IPS DF 6.9 (cell line): Measurements from ENCODE around the gene VSNL1.
A peak's percentile ranks its signal among the peaks of the same experiment; 100 is the strongest.

Experiments used
- DNase-seq: peaks from one replicate; pipeline ENCODE4 v3.0.0-alpha.2; 2013; ENCODE audit warnings: low read depth, low spot score
- H3K27ac ChIP-seq: one replicate; pipeline ENCODE4 v1.5.1; 2013; ENCODE audit warnings: low read length, control low read depth
- H3K27me3 ChIP-seq: 2 replicates; pipeline ENCODE4 v1.6.1; 2013; ENCODE audit warnings: mild to moderate bottlenecking, low read length; ENCODE audit not compliant: control insufficient read depth, insufficient read depth
- H3K36me3 ChIP-seq: 2 replicates; pipeline ENCODE4 v1.6.1; 2013; ENCODE audit warnings: low read length; ENCODE audit not compliant: control insufficient read depth, insufficient read depth
- H3K4me1 ChIP-seq: 2 replicates; pipeline ENCODE4 v1.6.1; 2013; ENCODE audit warnings: low read length; ENCODE audit not compliant: control insufficient read depth, insufficient read depth
- H3K4me3 ChIP-seq: 2 replicates; pipeline ENCODE4 v1.5.1; 2013; ENCODE audit warnings: mild to moderate bottlenecking, low read length
- H3K9me3 ChIP-seq: 2 replicates; pipeline ENCODE4 v1.6.1; 2013; ENCODE audit warnings: low read length, inconsistent platforms; ENCODE audit not compliant: control insufficient read depth, insufficient read depth
- WGBS: extraction: QIAGEN DNeasy Blood & Tissue Kit; methylation state at CpG from one replicate; pipeline ENCODE4 v1.1.7; 2013; ENCODE audit warnings: mixed read lengths, missing lambda C conversion rate; ENCODE audit not compliant: insufficient read length, insufficient coverage; 5-methylcytosine and 5-hydroxymethylcytosine counted together

The VSNL1 gene

DNA sequence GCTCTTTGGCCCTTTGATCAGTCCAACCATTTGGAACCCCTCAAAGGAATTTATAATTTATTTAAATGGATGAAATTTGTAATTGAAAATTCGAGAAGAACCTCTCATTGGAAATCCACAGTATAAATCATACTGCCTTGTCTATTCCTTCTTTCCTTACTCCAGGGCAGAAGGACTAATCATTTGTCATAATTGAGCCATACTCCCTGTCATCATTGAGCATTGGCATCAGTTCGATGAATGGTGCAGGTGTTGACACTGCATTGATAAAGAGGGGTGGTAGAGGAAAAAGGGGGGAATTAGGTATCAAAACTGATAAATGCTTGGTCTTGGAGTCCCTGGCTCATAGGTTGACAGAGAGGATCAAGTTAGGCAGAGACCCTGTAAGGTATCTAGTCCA is 2.0 kb downstream of the VSNL1 start:
- Histone ChIP-seq H3K36me3 (no peaks in the 10 kb centered on the region), H3K4me3 (no peak overlapping the region), H3K27me3 (no peaks in the 10 kb centered on the region), H3K9me3 (no peaks in the 10 kb centered on the region), H3K27ac (peak overlapping the region; percentile 27), H3K4me1 (peaks cover 3% of the 10 kb centered on the region; the same call in 1 of the 2 replicates)
- DNase-seq, result no peak
- WGBS, result no CpG with 5 or more reads among the region's 2 CpGs

DNA sequence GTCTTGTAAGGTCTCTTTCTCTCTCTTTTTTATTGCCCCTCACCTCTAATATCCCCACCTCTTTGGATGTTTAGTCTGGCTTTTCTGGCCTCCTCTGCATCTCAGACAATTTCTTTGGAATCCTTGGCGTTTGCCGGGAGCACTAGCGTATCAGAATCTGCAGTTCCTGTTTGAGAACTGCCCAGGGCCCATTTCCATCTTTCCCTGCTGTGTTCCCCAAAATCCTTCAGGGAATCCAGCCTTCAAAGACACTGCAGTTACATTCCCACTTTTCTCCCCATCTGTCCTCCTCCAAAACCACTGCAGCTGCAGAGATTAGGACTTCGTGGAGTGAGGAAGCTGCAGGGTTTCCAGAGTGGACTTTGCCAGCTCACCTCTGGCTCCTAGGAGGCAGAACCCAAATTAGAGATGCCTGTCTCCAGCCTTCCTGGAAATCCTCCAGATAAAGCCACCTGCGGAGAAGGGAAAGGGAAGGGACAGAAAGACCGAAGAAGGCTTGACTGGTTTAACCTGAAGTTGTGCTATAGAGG is 2.7 kb downstream of the VSNL1 start:
- Histone ChIP-seq H3K36me3 (no peaks in the 10 kb centered on the region), H3K27ac (peak overlapping the region; percentile 99), H3K4me1 (peaks cover 3% of the 10 kb centered on the region; the same call in 1 of the 2 replicates), H3K9me3 (no peaks in the 10 kb centered on the region), H3K4me3 (peak overlapping the region; percentile 19; the same call in 1 of the 2 replicates), H3K27me3 (no peaks in the 10 kb centered on the region)
- WGBS, result no CpG with 5 or more reads among the region's 6 CpGs
- DNase-seq, result no peak

DNA sequence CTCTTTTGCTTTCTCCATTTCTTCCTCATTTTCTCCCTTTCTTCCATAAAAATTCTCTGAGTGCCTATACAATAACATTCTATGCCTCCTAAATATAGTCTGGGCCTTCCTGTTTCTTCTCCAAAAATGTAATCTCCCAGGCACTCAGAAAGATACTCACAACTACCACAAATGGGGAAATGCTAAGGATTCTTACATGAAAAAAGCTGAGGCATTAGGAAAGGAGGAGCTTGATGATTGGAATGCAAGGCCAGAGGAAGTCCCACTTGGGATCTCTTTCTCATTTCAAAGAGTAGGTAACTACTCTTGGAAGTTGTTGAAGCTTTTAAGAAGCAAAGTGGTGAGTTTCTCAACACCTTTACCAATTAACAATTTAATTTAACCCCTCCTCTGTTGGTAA is 3.4 kb downstream of the VSNL1 start:
- Histone ChIP-seq H3K36me3 (no peaks in the 10 kb centered on the region), H3K4me3 (no peak overlapping the region; the same call in 1 of the 2 replicates), H3K4me1 (peaks cover 3% of the 10 kb centered on the region; the same call in 1 of the 2 replicates), H3K9me3 (no peaks in the 10 kb centered on the region), H3K27me3 (no peaks in the 10 kb centered on the region), H3K27ac (peak overlapping the region; percentile 99)
- no peak for DNase-seq

DNA sequence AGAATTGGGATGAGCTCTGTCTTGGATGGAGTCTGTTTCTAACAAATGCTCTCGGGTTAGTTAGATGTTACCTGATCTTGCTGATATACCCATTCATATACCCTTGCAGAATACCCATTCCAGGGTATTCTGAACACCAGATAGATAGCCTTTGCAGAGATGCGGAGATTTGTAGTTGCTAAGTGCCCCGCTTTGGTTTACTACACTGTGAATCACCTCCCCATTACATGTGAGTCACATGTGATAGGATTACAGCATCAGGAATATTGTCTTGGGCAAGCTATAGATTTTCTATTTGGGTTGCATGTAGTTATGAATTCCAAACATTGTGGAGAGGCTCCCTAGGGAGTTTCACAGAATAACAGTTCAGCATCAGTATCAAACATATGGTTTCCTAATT is 3.8 kb downstream of the VSNL1 start:
- WGBS, result no CpG with 5 or more reads among the region's 3 CpGs
- H3K27ac ChIP-seq, result peak overlapping the region; percentile 97
- no peaks in the 10 kb centered on the region for H3K36me3 ChIP-seq
- H3K4me3 ChIP-seq, result no peak overlapping the region; the same call in 1 of the 2 replicates
- H3K9me3 ChIP-seq, result no peaks in the 10 kb centered on the region
- peaks cover 4% of the 10 kb centered on the region; the same call in 1 of the 2 replicates for H3K4me1 ChIP-seq
- no peaks in the 10 kb centered on the region for H3K27me3 ChIP-seq
- no peak for DNase-seq

DNA sequence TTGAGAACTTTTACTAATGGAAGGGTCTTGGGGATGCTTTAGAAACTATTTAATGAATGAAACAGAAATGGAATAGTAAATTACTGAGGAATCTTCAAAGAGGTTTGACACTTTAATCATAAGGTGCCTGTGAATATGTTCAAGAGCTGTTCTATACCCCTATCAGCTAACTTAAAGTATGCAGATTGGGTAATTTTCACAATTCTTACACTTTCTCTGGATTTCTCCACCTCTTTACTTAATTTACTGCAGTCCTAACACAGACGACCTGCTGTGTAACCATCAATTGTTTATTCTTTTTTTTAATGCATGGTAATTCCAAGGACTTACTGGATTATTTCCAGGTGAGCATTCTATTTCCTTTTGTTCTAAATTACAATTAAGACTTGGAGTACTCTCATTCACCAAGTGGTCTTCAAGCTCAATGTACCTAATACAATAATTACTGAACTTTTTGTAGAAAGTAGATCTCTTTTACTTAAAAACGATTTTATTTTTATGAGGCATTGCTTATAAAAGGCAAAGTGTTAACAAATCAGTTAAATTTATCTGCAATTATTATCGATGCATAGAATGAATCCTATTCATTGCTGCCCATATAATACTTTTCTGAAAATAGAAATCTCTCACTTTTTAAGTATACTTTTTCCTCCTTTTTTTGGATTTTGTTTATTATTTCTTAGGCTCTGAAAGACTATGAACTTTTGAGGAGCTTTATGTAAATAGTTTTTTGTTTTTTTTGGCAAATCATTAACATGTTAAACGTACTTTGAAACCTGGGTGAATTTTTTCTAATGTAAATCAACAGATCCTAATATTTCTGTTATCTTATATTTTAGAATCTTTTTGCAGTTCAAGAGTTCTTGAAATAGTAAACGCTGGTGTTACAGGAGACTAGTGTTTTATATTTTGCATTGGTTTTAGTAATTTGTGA is 5.5 kb downstream of the VSNL1 start:
- no peaks in the 10 kb centered on the region for H3K27me3 ChIP-seq
- no CpG with 5 or more reads among the region's 5 CpGs for WGBS
- H3K9me3 ChIP-seq, result no peaks in the 10 kb centered on the region
- no peak overlapping the region for H3K4me3 ChIP-seq
- no peaks in the 10 kb centered on the region for H3K36me3 ChIP-seq
- no peak for DNase-seq
- peaks cover 4% of the 10 kb centered on the region; the same call in 1 of the 2 replicates for H3K4me1 ChIP-seq
- H3K27ac ChIP-seq, result peak overlapping the region; percentile 69

DNA sequence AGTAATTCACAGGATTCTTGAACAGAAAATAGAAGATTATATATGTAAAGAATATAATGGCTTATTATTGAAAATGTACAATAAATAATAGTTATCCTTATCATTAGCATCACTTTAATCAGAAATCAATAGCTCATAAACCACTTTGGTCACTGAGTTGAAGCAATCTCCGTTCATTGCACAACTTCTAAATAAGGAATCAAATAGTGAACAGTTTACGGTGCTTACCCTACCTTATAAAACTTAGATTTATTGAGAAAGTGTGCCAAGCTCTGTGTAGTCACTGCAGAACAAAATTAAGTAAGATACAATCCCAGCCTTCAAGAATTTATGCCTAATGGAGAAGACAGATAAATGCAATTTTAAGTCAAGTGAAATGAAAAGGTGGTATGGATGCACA is 6.7 kb downstream of the VSNL1 start:
- H3K27me3 ChIP-seq, result no peaks in the 10 kb centered on the region
- H3K4me1 ChIP-seq, result peaks cover 3% of the 10 kb centered on the region; the same call in 1 of the 2 replicates
- WGBS, result no CpG with 5 or more reads among the region's 2 CpGs

DNA sequence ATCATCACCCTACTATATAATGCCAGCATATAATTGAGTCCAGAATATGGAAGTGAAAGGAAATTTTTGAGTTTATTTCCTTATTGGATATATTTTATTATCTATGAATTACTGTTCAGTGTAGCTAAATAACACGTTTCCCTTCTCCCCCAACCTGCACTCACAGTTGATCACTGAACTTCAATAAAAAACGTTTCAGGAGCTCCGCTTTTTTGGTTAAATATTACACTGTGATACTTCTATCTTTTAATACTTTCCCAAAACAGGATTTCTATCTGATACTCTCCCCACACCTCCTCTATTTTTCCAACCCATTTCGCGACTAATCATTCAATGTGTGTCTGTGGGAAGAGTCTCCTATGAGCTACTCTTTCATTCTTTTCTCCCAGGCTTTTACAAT is 7.2 kb downstream of the VSNL1 start:
- H3K27ac ChIP-seq, result no peak overlapping the region
- peaks cover 3% of the 10 kb centered on the region; the same call in 1 of the 2 replicates for H3K4me1 ChIP-seq
- H3K4me3 ChIP-seq, result no peak overlapping the region
- H3K27me3 ChIP-seq, result no peaks in the 10 kb centered on the region
- no peak for DNase-seq
- H3K9me3 ChIP-seq, result no peaks in the 10 kb centered on the region
- WGBS, result 100% methylated on average over 2 of the region's 5 CpGs
- H3K36me3 ChIP-seq, result no peaks in the 10 kb centered on the region

More for the DNA sequence above, 6.7 kb downstream of the VSNL1 start:
- Histone ChIP-seq H3K9me3 (no peaks in the 10 kb centered on the region), H3K27ac (no peak overlapping the region), H3K4me3 (no peak overlapping the region), H3K36me3 (no peaks in the 10 kb centered on the region)
- no peak for DNase-seq

DNA sequence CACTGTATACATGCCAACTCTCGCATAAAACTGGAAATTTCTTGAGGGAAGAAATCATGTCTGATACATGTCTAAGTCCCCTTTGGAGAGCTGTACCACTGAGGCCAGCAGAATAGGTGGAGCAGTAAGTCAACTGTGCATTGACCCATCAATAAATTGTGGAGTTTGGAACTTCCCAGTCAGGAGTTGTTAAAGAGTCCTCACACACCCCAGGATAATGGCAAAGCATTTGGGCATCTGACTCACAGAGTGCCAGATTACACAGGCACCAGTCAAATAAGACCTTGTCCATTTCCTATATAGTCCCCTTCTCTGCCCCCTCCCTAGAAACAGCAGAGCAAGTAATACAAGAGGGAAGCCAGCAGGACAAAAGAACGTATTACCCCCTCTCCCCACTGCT is 10.4 kb downstream of the VSNL1 start:
- Histone ChIP-seq H3K4me1 (peaks cover 2% of the 10 kb centered on the region; the same call in 1 of the 2 replicates), H3K4me3 (no peak overlapping the region), H3K27ac (no peak overlapping the region), H3K27me3 (no peaks in the 10 kb centered on the region), H3K9me3 (no peaks in the 10 kb centered on the region), H3K36me3 (no peaks in the 10 kb centered on the region)
- no CpG with 5 or more reads among the region's 2 CpGs for WGBS
- no peak for DNase-seq

DNA sequence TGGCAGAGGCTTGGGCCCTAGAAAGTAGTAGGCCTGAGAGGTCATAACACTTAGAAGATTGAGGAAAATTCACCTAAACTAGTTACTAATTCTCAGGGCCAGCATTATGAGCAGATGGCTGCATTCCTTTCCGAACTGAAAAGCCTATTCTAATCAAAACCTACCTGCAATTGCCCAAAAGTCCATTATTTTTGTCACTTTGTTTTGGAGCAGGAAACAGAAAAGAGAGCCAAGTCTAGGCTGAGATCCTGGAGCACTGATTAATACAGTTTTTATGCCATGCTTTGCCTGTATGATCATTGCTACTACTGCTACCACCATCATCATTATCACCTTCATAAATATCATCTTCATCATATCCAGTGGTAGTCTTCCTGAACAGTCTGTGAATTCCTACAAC is 14.7 kb downstream of the VSNL1 start:
- Histone ChIP-seq H3K36me3 (no peaks in the 10 kb centered on the region), H3K27me3 (no peaks in the 10 kb centered on the region), H3K27ac (no peak overlapping the region), H3K4me1 (peaks cover 7% of the 10 kb centered on the region), H3K4me3 (no peak overlapping the region), H3K9me3 (no peaks in the 10 kb centered on the region)
- no CpG with 5 or more reads among the region's 1 CpG for WGBS
- no peak for DNase-seq

DNA sequence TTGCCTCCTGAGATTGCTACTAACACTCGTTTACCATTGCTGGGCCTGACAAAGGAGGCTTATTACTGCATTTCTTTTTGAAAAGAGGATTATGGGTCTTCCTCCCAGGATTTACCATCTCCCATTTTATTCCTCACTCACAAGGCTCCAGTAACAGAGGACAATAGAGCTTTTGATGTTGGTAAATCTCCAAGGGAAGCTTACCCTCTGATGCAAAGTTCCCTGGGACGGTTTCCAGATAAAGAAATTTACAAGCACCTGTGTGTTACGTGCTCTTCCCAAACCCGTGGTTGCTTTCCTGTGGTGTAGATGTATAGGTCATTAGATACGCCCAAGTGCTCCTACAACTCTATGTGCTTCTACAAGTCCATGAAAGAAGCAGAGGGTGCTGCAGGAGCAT is 17.1 kb downstream of the VSNL1 start:
- H3K9me3 ChIP-seq, result no peaks in the 10 kb centered on the region
- no peak for DNase-seq
- no peak overlapping the region for H3K27ac ChIP-seq
- no peak overlapping the region for H3K4me3 ChIP-seq
- H3K4me1 ChIP-seq, result peaks cover 7% of the 10 kb centered on the region
- no peaks in the 10 kb centered on the region for H3K36me3 ChIP-seq
- no CpG with 5 or more reads among the region's 5 CpGs for WGBS
- H3K27me3 ChIP-seq, result no peaks in the 10 kb centered on the region
